ENCODE measurements around the gene FXYD5.
A peak's percentile ranks its signal among the peaks of the same experiment; 100 is the strongest.

The FXYD5 gene

DNA sequence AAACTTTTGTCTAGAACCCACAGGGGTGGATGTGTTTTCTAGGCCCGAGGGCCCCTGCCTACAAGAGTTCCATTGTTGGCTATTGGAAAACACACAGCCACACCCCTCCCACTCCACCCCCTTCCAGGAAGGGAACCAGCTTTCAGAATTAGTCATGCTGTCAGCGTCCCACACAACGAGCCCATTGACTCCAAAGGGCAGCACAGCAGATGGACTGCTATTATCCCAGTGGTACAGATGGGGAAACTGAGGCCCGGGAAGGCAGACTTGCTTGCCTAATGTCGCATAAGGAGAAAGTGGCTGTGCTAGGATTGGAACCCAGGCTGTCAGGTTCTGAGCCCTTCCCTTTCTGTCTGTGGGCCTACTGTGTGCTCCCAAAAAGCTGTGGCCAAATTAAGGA, 47.0 kb upstream of the FXYD5 start:
- CTCF ChIA-PET, result interaction anchor here (0.6 kb wide), 1 partner anchor 41 kb away, joined by 3 read pairs; no protein-coding TSS in a partner anchor
- POLR2A ChIA-PET, result no interaction called here
- DNase-seq (ENCODE audit: extremely low spot score), result no peak
- TF ChIP-seq LEF1 (IDR thresholded peaks at IDR 0.05; ENCODE audit: borderline replicate concordance), result no peak
- TF ChIP-seq TARDBP (IDR thresholded peaks at IDR 0.05), result no peak
- TF ChIP-seq SP1 (IDR thresholded peaks at IDR 0.05), result no peak
- no peak for TF ChIP-seq ARNT (IDR thresholded peaks at IDR 0.05)
- TF ChIP-seq CTBP1 (IDR thresholded peaks at IDR 0.05; ENCODE audit: borderline replicate concordance), result no peak
- TF ChIP-seq SUZ12 (IDR thresholded peaks at IDR 0.05), result no peak
- no peak for TF ChIP-seq FOXA1 (IDR thresholded peaks at IDR 0.05)
- TF ChIP-seq ZNF384 (IDR thresholded peaks at IDR 0.05), result no peak
- no peak for TF ChIP-seq L3MBTL2 (conservative IDR thresholded peaks at IDR 0.05)
- TF ChIP-seq ELF4 (IDR thresholded peaks at IDR 0.05), result no peak
- no peak for TF ChIP-seq BHLHE40 (IDR thresholded peaks at IDR 0.05; ENCODE audit: borderline replicate concordance)
- no peak for TF ChIP-seq FOXM1 (IDR thresholded peaks at IDR 0.05; ENCODE audit: borderline replicate concordance)
- TF ChIP-seq FOXK2 (IDR thresholded peaks at IDR 0.05), result no peak

- CTCF ChIA-PET, result no interaction called here
- POLR2A ChIA-PET, result no interaction called here
- TF ChIP-seq HDGF (IDR thresholded peaks at IDR 0.05; ENCODE audit: borderline replicate concordance) (no peak), FOXA1 (IDR thresholded peaks at IDR 0.05) (no peak), FOXK2 (IDR thresholded peaks at IDR 0.05) (no peak), ZNF384 (IDR thresholded peaks at IDR 0.05) (no peak), ELF4 (IDR thresholded peaks at IDR 0.05) (no peak), BHLHE40 (IDR thresholded peaks at IDR 0.05; ENCODE audit: borderline replicate concordance) (no peak), NFRKB (IDR thresholded peaks at IDR 0.05) (no peak)
- no peak for DNase-seq (ENCODE audit: extremely low spot score)
Observed at GRCh38 chr19:35108730-35109129, 45.8 kb upstream of the FXYD5 start.

- POLR2A ChIA-PET, result no interaction called here
- CTCF ChIA-PET, result no interaction called here
- TF ChIP-seq ELF4 (IDR thresholded peaks at IDR 0.05) (no peak), L3MBTL2 (conservative IDR thresholded peaks at IDR 0.05) (no peak), HDGF (IDR thresholded peaks at IDR 0.05; ENCODE audit: borderline replicate concordance) (no peak), FOXM1 (IDR thresholded peaks at IDR 0.05; ENCODE audit: borderline replicate concordance) (no peak), BHLHE40 (IDR thresholded peaks at IDR 0.05; ENCODE audit: borderline replicate concordance) (no peak), CTBP1 (IDR thresholded peaks at IDR 0.05; ENCODE audit: borderline replicate concordance) (no peak), SUZ12 (IDR thresholded peaks at IDR 0.05) (no peak), FOXK2 (IDR thresholded peaks at IDR 0.05) (no peak), FOXA1 (IDR thresholded peaks at IDR 0.05) (no peak), NFRKB (IDR thresholded peaks at IDR 0.05) (no peak), LEF1 (IDR thresholded peaks at IDR 0.05; ENCODE audit: borderline replicate concordance) (no peak), SP1 (IDR thresholded peaks at IDR 0.05) (no peak), TARDBP (IDR thresholded peaks at IDR 0.05) (no peak), ARNT (IDR thresholded peaks at IDR 0.05) (no peak), ZNF384 (IDR thresholded peaks at IDR 0.05) (no peak)
- TF ChIP-seq, protein P1, sequence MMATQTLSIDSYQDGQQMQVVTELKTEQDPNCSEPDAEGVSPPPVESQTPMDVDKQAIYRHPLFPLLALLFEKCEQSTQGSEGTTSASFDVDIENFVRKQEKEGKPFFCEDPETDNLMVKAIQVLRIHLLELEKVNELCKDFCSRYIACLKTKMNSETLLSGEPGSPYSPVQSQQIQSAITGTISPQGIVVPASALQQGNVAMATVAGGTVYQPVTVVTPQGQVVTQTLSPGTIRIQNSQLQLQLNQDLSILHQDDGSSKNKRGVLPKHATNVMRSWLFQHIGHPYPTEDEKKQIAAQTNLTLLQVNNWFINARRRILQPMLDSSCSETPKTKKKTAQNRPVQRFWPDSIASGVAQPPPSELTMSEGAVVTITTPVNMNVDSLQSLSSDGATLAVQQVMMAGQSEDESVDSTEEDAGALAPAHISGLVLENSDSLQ (IDR thresholded peaks at IDR 0.05), result no peak
- DNase-seq (ENCODE audit: extremely low spot score), result no peak
Observed at GRCh38 chr19:35109395-35110112, 45.0 kb upstream of the FXYD5 start.

DNA sequence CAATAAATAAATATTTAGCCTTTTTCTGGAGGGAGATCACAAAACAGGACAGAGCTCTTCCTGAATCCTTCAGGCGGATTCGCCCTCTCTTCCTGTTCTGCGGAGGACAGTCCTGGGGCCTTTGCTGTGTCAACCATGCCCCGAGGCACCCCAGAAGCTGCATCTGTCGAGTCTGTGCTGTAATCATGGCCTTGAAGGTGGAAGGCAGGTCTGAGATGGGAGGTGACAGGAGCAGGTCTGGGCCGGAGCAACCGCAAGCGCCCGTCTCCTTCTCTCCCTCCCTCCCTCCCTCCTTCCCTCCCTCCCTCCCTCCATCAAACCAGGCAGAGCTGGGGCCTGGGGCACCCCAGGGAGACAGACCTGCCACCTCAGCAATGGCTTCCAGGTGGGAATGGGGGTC, 43.6 kb upstream of the FXYD5 start:
- ChIA-PET POLR2A (interaction anchor here (0.8 kb wide), 1 partner anchor 14 kb away, joined by 8 read pairs; no protein-coding TSS in a partner anchor), CTCF (no interaction called here)
- no peak for TF ChIP-seq HDGF (IDR thresholded peaks at IDR 0.05; ENCODE audit: borderline replicate concordance)
- no peak for DNase-seq (ENCODE audit: extremely low spot score)

GRCh38 chr19:35112995-35113688, 41.4 kb upstream of the FXYD5 start:
- ChIA-PET CTCF (no interaction called here), POLR2A (no interaction called here)
- TF ChIP-seq SP1 (IDR thresholded peaks at IDR 0.05) (no peak), FOXM1 (IDR thresholded peaks at IDR 0.05; ENCODE audit: borderline replicate concordance) (no peak), NFRKB (IDR thresholded peaks at IDR 0.05) (no peak), ZNF384 (IDR thresholded peaks at IDR 0.05) (no peak), ARNT (IDR thresholded peaks at IDR 0.05) (no peak), LEF1 (IDR thresholded peaks at IDR 0.05; ENCODE audit: borderline replicate concordance) (no peak), FOXA1 (IDR thresholded peaks at IDR 0.05) (no peak), SUZ12 (IDR thresholded peaks at IDR 0.05) (no peak), TARDBP (IDR thresholded peaks at IDR 0.05) (no peak)
- no peak for DNase-seq (ENCODE audit: extremely low spot score)

DNA sequence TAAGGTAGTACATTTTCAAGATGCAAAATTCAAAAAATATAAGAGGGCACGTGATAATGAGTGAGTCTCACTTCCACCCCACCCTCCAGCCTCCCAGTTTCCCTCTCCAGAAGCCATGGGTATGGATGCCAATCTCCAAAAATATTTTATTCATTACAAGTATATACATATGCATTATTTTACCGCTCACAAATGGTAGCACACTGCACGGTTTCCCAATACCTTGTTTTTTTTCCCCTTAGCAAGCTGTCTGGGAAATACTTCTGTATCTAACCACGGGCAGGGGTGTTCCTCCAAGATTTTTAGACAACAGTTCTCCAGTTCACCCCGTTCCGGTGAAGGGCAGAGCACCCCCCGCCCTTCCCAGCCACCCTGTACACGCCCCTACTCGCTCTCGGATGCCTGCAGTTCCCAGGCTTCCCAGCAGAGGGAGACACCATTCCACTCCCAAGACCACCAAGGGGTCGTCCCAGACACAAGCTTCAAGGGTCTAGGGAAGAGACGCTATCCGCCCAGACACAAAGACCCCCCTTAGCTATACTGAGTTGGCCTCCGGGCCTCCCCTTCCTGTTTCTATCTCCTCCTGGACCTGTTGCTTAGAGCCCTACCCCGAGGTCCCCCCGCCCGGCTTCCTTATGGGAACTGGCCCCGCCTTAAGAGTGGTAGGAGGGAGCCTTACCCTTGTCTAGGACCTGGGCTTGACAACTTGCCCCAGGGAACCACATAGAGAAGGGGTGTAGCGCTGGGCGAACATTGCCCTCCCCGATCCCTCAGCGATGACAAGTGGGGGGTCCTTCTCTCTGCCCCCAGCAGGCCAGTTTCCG, 40.0 kb upstream of the FXYD5 start:
- DNase-seq (ENCODE audit: extremely low spot score), result peak; percentile 85
- TF ChIP-seq FOXK2 (IDR thresholded peaks at IDR 0.05) (no peak), FOXA1 (IDR thresholded peaks at IDR 0.05) (no peak), SP1 (IDR thresholded peaks at IDR 0.05) (no peak), FOXM1 (IDR thresholded peaks at IDR 0.05; ENCODE audit: borderline replicate concordance) (no peak)
- ChIA-PET CTCF (interaction anchor here (0.7 to 1.0 kb wide), 2 partner anchors 10 to 14 kb away, joined by 3 to 5 read pairs; no protein-coding TSS in a partner anchor), POLR2A (interaction anchor here (0.6 to 1.0 kb wide), 2 partner anchors 10 to 21 kb away, joined by 3 to 5 read pairs; no protein-coding TSS in a partner anchor)

Measured in HEK293T (cell line).